HepG2 (cell line): ENCODE measurements around the gene PIGN. TPM values are rescaled to one million over a fixed set of nuclear protein-coding genes. Genes with fewer than 3 reads are reported as not detected.

Source experiments
- AHDC1 ChIP-seq: sonication (generic); formaldehyde crosslinking; IDR thresholded peaks from 2 replicates; pipeline ENCODE4 v1.5.1; 2020; ENCODE audit warnings: mild to moderate bottlenecking, missing genetic modification reagents, borderline replicate concordance
- ARID5B ChIP-seq: IDR thresholded peaks from 2 replicates; pipeline ENCODE4 v1.4.0; 2020; ENCODE audit warnings: mild to moderate bottlenecking, missing genetic modification reagents
- ATAD3A ChIP-seq: sonication (generic); formaldehyde crosslinking; IDR thresholded peaks from 2 replicates; pipeline ENCODE4 v1.4.0; 2020; ENCODE audit warnings: missing genetic modification reagents
- FOXO1 ChIP-seq: sonication (generic); formaldehyde crosslinking; IDR thresholded peaks from 2 replicates; pipeline ENCODE4 v1.4.0; 2020; ENCODE audit warnings: missing genetic modification reagents
- HOXA7 ChIP-seq: sonication (generic); formaldehyde crosslinking; IDR thresholded peaks from 2 replicates; pipeline ENCODE4 v1.8.1; 2022; ENCODE audit warnings: mild to moderate bottlenecking, missing genetic modification reagents, moderate library complexity
- PAXIP1 ChIP-seq: sonication (generic); formaldehyde crosslinking; conservative IDR thresholded peaks from 2 replicates; pipeline ENCODE4 v1.4.0; 2020; ENCODE audit warnings: mild to moderate bottlenecking, missing genetic modification reagents, moderate library complexity
- SAP130 ChIP-seq: IDR thresholded peaks from 2 replicates; pipeline ENCODE4 v1.6.1; 2016; ENCODE audit warnings: low read depth
- TEAD3 ChIP-seq: optimal IDR thresholded peaks from 2 replicates; pipeline ENCODE3; 2016; ENCODE audit warnings: borderline replicate concordance
- ZMYM2 ChIP-seq: sonication (generic); formaldehyde crosslinking; IDR thresholded peaks from 2 replicates; pipeline ENCODE4 v1.8.0; 2022; ENCODE audit warnings: mild to moderate bottlenecking, missing genetic modification reagents
- ZMYM3 ChIP-seq: sonication (generic); formaldehyde crosslinking; IDR thresholded peaks from 2 replicates; pipeline ENCODE4 v1.5.1; 2020; ENCODE audit warnings: mild to moderate bottlenecking, missing genetic modification reagents
- ZMYM4 ChIP-seq: sonication (generic); formaldehyde crosslinking; IDR thresholded peaks from 2 replicates; pipeline ENCODE4 v1.8.1; 2023; ENCODE audit warnings: mild to moderate bottlenecking, missing genetic modification reagents
- ZNF644 ChIP-seq: IDR thresholded peaks from 2 replicates; pipeline ENCODE4 v1.6.1; 2016; ENCODE audit warnings: low read depth
- ZNF770 ChIP-seq: sonication (generic); formaldehyde crosslinking; IDR thresholded peaks from 2 replicates; pipeline ENCODE4 v1.5.0; 2020; ENCODE audit warnings: mild to moderate bottlenecking, missing genetic modification reagents
- ZSCAN30 ChIP-seq: sonication (generic); formaldehyde crosslinking; IDR thresholded peaks from 2 replicates; pipeline ENCODE4 v1.5.0; 2020; ENCODE audit warnings: mild to moderate bottlenecking, missing genetic modification reagents
- polyA plus RNA-seq, 8 experiments: library from polyadenylated mRNA; depleted of rRNA in 3 of 8; stranded (reverse) in 7 of 8; unstranded in 1 of 8; fragments of >200 nt; fragmentation: Illumina TruSeq in 4 of 8; extraction: Trizol in 4 of 8; gene quantifications; 2 replicates each; pipeline versions ENCODE4 v1.2.1 to v1.2.3, GENCODE V29; 2011 to 2016; ENCODE audit warnings: low read depth in 4 of 8, missing spikeins in 1 of 8, mixed read lengths in 1 of 8; ENCODE audit not compliant: insufficient read depth in 1 of 8
- total RNA-seq, 5 experiments: library from RNA; depleted of rRNA; stranded (reverse); fragments of >200 nt; fragmentation: Illumina TruSeq; extraction: Trizol; gene quantifications; 2 replicates each; pipeline ENCODE4 v1.2.3, GENCODE V29; 2016; ENCODE audit warnings: low read depth in 1 of 5

The PIGN gene
- total and polyA plus RNA-seq, 2 of the 13 experiments (the other 11 are each of a cell fraction or from before 2014, with no cell fraction given) = 15.5 to 33.6 TPM

- peak; percentile 46 for TF ChIP-seq PAXIP1 (CRISPR knock-in tag)
- no peak for TF ChIP-seq ZSCAN30 (CRISPR knock-in tag)
- peak; percentile 69 for TF ChIP-seq ZMYM4
- TF ChIP-seq SAP130 (CRISPR knock-in tag) = 0 out of 2 replicates have a peak, but pooled peaks have one; percentile 20
- no peak for TF ChIP-seq HOXA7 (CRISPR knock-in tag)
- peak; percentile 31; the same call in 1 of the 2 replicates for TF ChIP-seq AHDC1 (CRISPR knock-in tag)
- peak; percentile 37 for TF ChIP-seq TEAD3 (CRISPR knock-in tag)
- no peak for TF ChIP-seq ZMYM2 (CRISPR knock-in tag)
- TF ChIP-seq ZNF644 (CRISPR knock-in tag) = peak; percentile 46; the same call in 1 of the 2 replicates
- peak; percentile 42 for TF ChIP-seq ARID5B (CRISPR knock-in tag)
- TF ChIP-seq ZNF770 (CRISPR knock-in tag) = peak; percentile 87
- peak; percentile 46; the same call in 1 of the 2 replicates for TF ChIP-seq FOXO1 (CRISPR knock-in tag)
- TF ChIP-seq ATAD3A (CRISPR knock-in tag) = no peak
- TF ChIP-seq ZMYM3 (CRISPR knock-in tag) = peak; percentile 47; the same call in 1 of the 2 replicates
Measured at GRCh38 chr18:62066102-62066818, 120.6 kb downstream of the PIGN start (continued).
